GM11168 (cell line): ENCODE results near the gene SELENOI.
"Not testable (repeated sequence)": the region's sequence is repeated elsewhere in the genome, so short reads cannot be mapped to it uniquely, and the experiment has no call there.

Source experiments
- in situ Hi-C: fragments of 300-500 bp; cut with MboI; formaldehyde crosslinking; loops from one replicate; pipeline ENCODE4 v1.12.0; 2022; ENCODE audit warnings: low sequenced_read_pairs; ENCODE audit not compliant: unreplicated experiment

The SELENOI gene, protein sequence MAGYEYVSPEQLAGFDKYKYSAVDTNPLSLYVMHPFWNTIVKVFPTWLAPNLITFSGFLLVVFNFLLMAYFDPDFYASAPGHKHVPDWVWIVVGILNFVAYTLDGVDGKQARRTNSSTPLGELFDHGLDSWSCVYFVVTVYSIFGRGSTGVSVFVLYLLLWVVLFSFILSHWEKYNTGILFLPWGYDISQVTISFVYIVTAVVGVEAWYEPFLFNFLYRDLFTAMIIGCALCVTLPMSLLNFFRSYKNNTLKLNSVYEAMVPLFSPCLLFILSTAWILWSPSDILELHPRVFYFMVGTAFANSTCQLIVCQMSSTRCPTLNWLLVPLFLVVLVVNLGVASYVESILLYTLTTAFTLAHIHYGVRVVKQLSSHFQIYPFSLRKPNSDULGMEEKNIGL

GRCh38 chr2:26345545-26346453 lies at the start of gene SELENOI:
SELENOI (plus strand) TSS chr2:26346143; CDS start chr2:26346233, 90 bp downstream.
- in situ Hi-C loops, result no loop called here

GRCh38 chr2:26297061-26297460 lies 48.9 kb upstream of the SELENOI start:
- in situ Hi-C loops, result no loop called here

- in situ Hi-C loops, result no loop called here
These were observed 47.7 kb upstream of the SELENOI start for GRCh38 chr2:26298286-26298637.

DNA sequence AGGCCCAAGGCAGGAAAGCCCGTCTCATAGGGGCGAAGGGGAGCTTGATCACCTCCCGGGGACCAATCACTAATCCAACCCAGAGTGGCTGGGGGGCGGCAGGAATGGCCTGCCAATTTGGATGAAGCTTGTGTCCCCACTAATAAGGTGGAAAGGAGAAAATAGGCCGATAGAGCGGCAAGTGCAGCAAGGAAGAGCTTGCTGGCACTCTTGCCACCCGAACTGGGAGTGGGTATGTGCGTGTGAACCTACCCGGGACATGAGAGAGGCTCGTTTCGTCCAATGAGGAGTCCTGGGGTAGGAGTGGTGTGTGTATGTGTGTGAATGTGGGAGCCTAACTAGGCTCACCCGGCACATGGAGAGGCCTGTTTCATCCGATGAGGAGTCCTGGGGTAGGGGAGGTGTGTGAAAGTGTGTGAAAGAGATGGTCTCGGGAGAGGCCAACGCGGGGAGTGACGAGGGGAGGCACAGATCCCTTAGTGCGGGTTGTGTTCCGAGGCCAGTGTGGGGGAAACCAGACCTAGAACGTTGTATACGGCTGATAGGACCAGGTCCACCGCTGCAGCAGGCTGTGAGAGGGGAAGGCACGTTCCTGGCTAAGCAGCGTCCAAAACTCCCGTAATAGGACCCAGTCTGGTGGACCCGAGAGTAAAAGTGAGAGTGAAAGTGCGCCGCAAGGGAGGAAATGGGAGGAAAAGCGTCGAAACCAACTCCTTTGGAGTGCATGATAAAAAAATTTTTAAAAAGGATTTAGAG lies 47.1 kb upstream of the SELENOI start:
- in situ Hi-C loops, result no loop called here

- in situ Hi-C loops, result no loop called here
These were observed 46.4 kb upstream of the SELENOI start for GRCh38 chr2:26299471-26300101.

DNA sequence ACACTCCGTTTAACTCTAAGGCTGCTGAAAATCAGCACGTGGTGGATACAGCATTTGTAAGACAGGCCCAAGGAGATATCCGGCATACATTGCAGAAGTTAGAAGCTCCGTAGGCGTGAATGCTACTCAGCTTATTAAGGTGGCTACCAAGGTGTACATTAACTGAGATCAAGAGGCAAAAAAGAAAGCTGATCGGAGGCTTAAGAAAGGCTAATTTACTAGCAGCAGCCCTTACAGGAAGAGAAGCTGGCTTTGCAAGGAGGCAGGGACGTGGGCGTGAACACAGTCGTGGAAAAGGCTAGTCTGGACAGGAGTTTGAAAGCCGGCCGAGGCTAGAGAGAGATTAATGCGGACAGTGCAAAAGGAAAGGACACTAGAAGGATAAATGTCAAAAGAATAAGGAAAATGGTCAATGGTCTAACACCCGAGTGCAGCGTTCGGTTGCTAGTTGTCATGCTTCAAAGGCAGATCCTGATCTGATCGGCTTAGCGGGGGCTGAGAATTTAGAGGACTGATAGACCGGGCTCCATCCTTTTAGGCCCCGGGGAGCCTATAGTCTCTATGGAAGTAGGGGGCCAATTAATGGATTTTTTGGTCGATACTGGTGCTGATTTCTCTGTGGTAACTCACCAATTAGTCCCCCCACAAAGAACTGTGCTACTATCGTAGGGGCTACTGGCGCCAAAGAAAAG lies 45.6 kb upstream of the SELENOI start:
- in situ Hi-C loops, result no loop called here

GRCh38 chr2:26302846-26303245 lies 43.1 kb upstream of the SELENOI start:
- in situ Hi-C loops, result no loop called here

DNA sequence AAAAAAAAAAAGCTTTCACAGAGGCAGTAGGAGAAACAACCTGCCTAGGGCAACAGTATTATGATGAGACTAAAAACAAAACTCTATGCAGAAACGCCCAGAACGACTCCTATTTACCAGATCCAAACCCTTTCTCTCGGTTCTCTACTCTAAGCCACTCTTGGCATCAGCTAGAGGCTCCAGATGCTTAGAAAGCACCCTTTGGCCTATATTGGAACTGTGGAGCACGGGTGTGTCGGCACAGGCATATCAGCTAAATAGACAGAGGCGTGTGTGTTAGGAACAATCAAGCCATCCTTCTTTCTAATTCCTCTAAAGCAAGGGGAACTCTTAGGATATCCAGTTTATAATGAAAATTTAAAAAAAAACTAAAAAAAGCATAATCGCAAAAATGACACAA lies 40.8 kb upstream of the SELENOI start:
- in situ Hi-C loops, result not testable (repeated sequence)

GRCh38 chr2:26305540-26305939 lies 40.4 kb upstream of the SELENOI start:
- in situ Hi-C loops, result no loop called here

DNA sequence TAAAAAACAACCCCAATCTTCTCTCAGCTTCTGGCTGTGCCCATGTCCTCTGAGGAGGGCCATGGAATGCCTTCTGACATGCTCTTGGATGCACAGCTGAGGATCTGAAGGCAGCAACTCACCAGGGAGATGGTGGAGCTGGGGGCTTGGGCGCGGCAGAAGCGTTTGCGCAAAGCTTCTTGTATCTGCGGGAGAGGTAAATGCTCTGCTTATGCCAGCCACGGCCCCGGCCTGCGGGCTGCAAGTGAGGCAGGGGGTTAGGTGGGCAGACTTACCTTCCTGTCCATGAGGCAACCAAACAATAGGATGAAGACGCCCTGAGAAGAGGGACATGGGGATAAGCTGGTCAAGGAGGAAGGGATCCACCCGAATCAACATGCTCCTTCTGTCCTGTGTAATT lies 36.0 kb upstream of the SELENOI start:
- in situ Hi-C loops, result no loop called here

- in situ Hi-C loops, result no loop called here
These were observed 33.5 kb upstream of the SELENOI start for GRCh38 chr2:26312471-26312870.

- in situ Hi-C loops, result no loop called here
These were observed 32.5 kb upstream of the SELENOI start for GRCh38 chr2:26313446-26313845.

GRCh38 chr2:26314243-26314642 lies 31.7 kb upstream of the SELENOI start:
- in situ Hi-C loops, result no loop called here

GRCh38 chr2:26316041-26316440 lies 29.9 kb upstream of the SELENOI start:
- in situ Hi-C loops, result no loop called here

DNA sequence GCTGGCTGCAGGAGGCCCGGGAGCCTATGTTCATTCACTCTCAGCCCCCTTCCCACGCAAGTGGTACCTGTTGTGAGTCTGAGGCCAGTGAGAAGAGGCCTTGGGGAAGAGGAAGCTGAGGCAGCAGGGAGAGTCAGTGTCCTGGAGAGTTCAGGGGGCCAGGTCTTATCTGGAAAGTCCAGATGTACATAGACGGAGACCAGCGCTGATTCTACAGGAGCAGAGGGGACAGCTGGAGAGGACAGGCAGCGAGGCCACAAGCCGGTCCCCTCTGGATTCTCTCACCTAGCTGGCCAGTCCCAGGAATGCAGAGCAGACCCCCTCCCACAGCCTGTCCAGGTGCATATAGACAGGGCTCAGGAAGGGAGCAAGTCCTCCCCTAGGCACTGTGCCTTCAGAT lies 29.1 kb upstream of the SELENOI start:
- in situ Hi-C loops, result no loop called here

- in situ Hi-C loops, result no loop called here
These were observed 28.4 kb upstream of the SELENOI start for GRCh38 chr2:26317377-26318105.

- in situ Hi-C loops, result no loop called here
These were observed 27.0 kb upstream of the SELENOI start for GRCh38 chr2:26318950-26319349.

- in situ Hi-C loops, result not testable (repeated sequence)
These were observed 21.5 kb upstream of the SELENOI start for GRCh38 chr2:26324479-26324878.

DNA sequence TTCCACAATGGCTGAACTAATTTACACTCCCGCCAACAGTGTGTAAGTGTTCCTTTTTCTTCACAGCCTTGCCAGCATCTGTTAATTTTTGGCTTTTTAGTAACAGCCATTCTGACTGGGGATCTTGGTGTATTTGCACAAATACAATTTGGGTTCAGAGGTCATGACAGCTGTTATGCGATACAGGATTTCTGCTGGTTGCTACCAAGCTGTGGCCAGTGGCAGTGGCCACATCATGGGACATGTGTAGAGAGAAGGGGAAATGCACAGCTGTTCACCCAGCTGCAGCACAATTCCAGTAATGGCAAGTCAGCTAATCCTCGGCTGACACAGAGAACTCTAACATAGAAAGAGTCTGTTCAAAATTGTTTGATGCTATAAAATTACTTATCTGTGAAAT lies 21.0 kb upstream of the SELENOI start:
- in situ Hi-C loops, result no loop called here
